Stimulated activated CD4-positive, alpha-beta T cell treated with anti-CD3 and anti-CD28 coated beads, Interleukin-2, amount 100 ng/mL, for 4 hours (primary cell): Measurements from ENCODE around the gene ATP8A2.

ENCODE experiments used
- DNase-seq: peaks from one replicate; pipeline ENCODE4 v3.0.0-alpha.2; 2020; ENCODE audit warnings: low read depth

Gene ATP8A2

DNA sequence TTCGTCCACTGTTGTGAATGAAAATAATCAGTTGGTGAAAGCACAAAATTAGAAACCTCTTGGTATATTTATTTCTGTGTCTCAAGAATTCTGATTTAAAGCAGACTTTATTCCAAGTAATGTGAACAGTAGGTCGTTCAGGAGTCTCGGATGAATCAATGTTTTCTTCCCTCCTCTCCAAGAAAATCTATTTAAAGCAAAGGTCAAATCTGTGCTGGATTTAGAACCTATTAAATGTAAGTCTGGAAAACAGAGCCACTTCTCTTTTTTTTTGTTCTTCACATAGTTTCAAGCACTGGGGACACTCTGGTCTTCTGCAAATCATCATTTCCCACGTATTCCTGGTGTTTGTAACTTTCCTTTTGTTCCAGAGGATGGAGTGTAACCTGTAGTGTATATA lies 312.7 kb downstream of the ATP8A2 start:
- DNase-seq = no peak

DNA sequence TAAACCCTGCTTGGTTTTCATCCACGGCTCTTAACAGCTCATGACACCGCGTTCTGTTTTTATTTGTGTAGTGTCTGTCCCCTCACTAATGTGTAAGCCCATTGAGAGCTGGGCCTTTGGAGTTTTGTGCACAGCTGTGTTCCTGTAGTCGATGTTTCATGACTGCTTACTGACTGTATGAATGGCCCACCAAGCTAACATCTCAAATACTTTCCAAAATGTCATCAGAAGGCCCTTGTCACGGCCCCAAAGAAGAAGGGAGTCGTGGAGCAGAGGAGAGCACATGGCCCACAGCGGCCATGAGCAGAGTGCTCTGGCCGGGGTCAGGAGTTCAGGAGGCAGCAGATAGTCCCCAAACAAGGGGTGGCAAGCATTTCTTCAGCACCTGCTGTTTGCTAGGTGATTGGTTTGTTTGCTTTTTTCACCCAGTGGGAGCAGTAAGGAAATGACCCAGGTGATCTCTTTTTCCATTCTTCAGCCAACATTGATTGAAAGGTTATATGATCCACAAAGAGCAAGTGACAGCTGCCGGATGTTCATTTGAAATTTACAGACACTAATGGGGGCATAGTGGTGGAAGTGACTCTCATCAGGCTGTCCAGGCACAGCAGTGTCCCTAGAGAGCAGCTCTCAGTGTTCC lies 315.2 kb downstream of the ATP8A2 start:
- DNase-seq = no peak

DNA sequence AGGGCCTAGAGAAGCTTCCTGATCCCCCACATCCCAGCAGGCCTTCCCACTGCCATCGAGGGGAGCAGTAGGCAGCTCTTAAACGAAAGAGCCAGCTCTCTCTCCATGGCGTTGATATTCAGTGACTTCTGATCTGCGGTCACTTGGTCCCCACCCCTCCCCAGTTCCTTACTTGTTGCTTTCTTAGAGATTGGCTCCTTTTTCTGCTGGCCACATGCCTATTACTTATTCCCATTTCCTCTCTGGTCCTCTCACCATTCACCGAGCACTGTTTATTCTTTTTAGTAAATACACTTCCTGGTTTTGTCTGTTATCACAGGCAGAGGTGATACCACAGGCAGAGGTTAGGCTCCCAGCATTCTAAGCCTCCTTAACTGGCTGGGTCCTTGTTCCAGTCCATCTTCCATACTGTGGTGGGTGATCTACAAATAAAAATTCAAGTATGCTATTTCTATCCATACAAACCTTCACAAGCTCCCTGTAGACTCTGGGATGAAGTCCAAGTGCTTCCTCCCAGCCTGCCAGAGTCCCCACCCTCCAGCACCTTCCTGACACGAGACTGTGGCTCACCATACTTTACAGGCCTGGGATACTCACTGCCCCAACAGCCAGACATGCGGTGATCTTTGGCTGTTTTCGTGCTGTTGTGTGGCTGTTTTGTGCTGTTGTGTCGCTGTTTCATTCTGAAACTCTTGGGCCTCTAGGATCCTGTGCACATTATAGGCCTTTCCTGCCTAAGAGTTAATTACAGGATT lies 315.9 kb downstream of the ATP8A2 start:
- DNase-seq = no peak

DNA sequence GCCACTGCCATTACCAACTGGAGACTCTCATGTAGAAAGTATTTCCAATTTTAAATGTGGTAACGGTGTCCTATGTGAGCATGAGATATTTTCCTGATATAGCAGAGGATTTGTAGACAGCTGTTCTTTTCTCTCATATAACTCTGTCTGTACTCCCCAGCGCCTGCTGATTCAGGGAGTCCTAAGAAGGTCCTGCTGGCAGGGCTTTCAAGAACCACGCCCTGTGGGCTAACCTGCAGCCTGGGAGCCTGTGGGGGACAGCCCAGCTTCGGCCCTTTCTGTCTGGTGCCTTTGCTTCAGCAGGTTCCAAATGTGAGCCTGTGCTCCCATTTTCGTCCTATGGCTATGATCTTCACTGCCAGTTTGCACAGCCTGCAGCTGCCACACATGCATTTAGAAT lies 316.8 kb downstream of the ATP8A2 start:
- no peak for DNase-seq

DNA sequence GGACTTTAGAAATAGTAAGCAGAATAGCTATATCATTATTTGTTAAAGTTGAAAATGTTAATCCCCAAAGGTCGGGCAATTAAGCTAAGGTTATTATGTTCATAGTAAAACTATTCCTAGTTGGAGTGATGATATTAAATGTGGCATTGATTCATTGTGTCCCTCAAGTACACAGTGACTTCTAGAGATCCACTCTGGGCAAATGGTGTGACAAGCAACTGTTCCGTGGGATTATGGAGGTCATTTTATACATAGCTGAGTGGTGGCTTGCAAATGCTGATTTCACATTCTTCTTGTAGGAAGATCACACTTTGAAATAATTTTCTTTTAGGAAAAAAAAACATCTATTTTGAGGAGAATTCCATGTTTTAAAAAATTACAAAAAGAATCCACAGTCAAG lies 317.8 kb downstream of the ATP8A2 start:
- no peak for DNase-seq

DNA sequence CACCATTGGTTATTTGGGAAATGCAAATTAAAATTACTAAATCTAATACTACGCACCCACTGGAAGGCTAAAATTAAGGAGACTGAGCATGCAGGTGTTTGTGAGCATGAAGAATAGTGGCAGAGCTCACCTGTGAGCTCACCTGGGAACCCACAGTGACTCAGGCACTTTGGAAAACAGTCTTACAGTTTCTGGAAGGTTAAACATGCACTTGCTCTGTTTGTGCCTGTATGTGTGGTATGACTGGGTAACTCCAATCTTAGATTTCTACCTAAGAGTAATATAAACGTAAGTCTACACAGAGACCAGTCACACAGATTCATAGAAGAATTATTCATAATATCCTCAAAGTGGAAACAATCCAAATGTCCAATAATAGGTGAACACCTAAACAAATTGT lies 318.8 kb downstream of the ATP8A2 start:
- DNase-seq = no peak

DNA sequence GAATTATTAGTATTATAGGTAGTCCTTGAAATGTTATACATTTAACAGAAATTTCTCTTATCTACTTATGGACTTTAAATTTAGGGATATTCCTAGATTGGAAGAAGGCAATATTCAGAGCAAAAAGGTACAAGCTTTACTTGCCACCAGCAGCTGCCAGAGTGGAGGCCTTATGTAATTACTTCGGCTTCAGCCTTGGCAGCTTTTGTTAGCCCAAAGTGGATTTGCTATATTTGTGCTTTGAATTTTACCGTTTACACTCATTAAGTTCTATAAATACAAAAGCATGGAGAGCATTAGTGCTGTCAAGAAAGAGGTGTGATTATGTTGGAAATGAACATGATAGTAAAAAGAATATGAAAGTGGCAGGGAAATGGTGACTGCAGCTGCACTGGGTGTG lies 319.9 kb downstream of the ATP8A2 start:
- no peak for DNase-seq

DNA sequence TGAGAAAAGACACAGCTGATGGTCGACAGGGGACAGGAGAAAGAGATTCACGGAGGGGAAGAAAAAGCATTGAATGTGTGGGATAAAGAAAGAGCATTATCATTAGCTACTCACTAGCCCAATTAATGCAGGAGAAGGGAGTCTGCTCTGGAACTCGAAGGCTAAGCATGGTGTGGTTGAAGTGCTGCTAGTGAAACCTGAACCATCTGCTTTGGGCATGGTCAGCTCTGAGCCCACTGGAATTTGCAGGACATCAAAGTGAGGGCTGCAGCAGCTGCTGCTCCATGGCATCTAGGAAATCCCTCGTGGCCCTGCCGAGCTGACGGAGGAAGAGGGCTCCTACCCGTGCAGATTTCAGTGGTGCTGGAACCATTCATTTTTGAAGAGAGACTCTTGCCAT lies 320.3 kb downstream of the ATP8A2 start:
- no peak for DNase-seq

DNA sequence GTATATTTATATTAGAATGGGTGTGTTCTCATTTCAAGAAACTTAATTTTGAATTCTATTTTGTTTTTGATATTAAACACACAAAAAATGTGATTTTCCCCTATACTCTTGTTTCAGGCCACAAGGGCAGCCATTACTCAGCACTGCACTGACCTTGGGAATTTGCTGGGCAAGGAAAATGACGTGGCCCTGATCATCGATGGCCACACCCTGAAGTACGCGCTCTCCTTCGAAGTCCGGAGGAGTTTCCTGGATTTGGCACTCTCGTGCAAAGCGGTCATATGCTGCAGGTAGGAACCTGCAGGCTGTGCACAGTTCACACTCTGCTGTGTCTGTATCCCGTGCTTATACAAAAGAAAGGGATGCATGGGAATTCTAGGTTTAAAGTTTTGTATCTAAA lies 327.3 kb downstream of the ATP8A2 start:
- DNase-seq = no peak

DNA sequence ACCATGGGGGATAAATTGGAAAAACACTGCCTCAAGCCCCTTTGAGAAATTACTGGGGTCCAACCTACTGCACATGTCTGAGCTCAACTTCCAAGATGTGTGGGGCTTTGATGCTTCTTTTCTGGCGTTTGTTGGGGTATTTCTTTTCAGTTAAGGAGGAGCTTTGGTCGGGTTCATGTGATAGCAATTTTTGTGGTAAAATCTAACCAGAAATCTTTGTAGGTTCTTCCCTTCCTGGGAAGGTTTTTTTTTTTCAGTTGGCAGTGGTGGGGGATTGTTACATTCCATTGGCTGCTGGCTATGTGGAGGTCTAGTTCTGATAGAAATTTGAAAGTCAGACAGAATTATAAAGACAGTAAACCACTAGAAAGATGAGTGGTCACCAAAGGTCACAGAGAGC lies 327.8 kb downstream of the ATP8A2 start:
- no peak for DNase-seq

DNA sequence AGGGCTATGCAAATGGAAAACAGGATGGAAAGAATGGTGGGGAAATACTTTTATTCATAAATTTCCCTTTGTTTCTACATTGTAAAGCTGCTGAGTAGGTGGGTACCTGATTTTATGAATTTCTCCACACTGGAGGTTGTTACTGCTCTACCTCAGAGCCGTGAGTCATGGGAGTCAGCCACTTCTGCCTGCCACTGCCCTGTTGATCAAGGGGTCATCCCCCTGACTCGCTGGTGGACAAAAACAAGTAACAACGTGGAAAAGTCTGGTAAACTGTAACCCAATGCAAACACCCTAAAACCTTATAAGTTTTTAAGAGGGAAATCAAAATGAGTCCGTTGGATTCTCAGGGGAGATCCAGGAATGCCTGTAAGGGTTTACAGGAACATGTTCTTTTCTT lies 329.5 kb downstream of the ATP8A2 start:
- DNase-seq = no peak

DNA sequence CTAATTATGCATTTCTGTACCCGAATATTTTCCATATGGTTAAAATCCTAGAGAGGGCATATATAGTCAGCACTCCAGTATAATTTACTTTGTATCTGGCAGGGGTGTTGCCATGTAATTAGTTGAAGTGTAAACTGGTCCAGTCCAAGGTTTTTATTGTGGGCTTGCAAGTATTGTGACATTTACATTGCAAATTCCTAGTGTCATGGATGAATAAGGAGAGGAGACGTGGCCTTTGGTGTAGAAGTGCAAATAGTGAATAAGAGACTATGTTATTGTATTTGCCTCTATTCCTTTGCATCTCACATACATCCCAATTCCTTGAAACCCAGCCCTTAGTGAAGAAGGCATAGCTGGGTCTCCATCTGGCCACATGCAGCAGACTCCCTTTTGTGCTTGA lies 330.6 kb downstream of the ATP8A2 start:
- DNase-seq = no peak

DNA sequence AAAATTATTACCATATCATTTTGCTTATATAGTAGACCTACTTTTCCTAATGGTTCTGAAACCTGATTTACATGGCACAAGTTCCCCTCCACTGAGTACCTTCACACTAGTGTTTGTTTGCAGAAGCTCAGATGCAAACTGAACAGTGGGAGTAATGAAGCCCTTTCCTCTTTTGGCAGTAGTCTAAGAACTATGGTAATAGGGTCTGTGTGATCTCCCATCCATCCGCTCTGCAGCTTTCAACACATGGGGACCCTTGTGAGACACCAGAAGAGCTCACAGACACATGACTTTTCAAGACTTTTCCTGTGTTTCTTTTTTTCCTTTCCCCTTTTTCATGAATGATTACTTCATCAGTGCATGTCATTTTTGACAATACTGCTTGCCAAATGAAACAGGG lies 336.0 kb downstream of the ATP8A2 start:
- no peak for DNase-seq

DNA sequence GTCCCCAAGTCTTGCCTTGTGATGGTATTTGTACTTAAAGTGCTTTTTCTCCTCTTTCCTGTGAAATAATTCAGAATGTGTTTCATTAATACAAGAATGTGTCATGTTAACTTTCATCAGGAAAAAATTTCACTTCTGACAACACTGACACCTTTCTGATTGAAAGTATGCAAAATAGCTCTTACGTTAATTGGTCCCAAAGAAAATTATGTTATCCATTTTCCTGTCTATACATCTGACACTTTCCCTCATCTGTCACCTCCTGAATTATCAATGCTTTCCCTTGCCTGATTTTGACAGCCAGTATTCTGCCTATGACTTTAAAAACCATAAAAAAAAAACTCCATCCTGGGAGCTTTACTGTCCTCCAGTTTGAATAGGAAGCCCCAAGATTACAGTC lies 336.5 kb downstream of the ATP8A2 start:
- no peak for DNase-seq

DNA sequence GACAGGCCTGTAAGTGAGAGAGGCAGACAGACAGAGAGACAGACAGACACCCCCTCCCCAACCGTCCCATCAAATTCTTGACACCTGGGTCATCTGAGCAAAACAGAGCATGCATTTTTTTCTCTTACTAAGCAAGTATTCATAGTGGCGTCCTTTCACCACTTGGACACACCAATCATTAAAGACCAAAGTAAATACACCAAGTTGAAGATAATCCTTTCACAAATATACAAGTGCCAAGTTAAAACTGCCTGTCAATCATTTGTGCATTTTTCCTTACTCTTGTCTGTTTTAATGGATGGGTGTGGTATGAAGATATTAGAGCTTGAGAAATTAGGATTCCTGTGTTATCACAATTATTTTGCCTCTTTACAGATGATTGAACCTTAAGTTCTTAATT lies 337.3 kb downstream of the ATP8A2 start:
- no peak for DNase-seq

DNA sequence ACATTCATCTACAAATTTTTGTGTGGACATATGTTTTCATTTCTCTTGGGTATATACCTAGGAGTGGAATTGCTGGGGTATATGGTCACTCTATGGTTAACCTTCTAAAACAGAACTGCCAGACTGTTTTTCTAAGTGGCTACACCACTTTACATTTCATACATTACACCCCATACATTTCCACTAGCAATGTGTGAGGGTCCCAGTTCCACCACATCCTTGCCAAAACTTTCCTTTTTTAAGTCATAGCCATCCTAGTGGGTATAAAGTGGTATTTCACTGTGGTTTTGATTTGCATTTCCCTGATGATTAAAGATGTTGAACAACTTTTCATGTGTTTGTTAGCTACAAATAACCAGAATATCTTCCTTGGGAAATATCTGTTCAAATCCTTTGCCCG lies 344.0 kb downstream of the ATP8A2 start:
- DNase-seq = no peak

DNA sequence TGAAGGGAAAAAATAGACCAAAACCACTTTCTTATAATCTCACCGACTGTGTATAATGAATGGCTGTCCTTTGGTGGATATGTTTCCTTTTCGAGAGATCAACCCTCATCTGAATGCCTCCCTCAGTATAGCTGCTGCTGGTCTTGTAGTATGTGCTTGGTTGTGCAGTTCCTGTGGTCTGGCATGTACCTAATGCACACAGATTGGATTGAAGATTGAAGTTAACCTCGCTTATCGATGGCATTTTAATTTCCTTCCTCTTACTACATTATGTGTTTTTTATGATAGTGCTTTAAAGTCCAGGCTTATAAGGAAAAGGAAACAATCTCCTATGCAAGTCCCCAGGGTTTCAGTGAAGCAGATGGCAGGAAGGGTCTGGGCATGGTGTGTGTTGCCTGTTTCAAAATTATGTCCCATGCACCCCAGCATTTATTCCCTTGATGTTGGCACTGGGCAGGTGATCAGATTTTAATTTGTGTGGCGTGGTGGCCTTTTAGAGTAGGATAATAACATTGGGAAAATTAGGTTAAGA lies 346.0 kb downstream of the ATP8A2 start:
- no peak for DNase-seq

DNA sequence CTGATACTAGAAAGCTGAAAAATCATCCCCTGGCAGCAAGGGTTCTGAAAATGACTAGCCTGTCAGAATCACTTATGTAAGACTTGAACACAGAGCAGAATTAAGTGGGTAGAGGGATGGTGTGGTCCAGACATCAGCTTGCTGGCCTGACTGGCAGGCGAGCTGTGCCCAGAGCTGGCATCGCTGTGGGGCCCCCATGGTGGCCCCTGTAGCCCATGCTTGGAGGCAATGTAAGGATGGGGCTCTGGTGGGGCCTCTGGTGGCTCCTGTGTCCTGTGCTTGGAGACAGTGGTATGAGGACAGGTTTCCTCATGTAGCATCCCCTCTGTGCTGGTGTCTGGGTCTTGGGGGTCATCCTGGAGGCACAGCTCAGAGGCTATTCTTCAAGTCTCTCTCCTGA lies 347.9 kb downstream of the ATP8A2 start:
- no peak for DNase-seq

DNA sequence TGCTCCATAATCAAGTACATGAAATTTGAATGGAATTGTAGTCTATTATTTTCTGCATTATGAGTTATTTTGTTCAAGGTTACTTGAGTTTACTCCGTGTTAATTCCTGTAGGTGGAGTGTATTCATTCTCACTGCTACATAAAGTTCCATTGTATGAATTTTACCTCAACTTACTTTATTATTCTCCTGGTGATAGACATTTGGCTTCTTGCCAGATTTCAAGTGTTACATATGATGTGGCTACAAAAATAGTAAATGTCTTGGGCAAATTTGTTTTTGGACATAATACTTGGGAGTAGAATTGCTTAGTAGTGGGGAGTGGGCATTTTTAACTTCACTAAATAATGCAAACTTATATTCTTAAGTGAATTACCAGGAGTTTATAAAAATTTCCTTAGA lies 351.1 kb downstream of the ATP8A2 start:
- no peak for DNase-seq

DNA sequence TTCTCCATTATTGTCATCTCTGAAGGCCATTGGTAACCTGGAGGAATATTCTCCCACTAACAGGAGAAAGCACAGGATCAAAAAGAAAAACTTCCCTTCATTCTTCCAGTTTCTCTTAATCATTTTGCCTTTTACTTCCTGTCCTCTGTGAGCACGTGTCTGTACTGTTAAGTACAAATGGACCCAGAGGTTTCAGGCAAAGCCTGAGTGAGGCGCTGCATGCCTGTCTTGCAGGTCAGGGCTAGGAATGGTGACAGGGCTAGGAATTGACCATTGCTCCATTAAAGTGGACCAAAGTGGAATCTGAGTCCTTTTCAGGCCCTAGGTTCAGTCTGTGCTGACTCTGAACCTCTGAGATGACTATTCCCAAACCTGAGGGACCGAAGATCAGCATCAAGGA lies 353.3 kb downstream of the ATP8A2 start:
- no peak for DNase-seq

DNA sequence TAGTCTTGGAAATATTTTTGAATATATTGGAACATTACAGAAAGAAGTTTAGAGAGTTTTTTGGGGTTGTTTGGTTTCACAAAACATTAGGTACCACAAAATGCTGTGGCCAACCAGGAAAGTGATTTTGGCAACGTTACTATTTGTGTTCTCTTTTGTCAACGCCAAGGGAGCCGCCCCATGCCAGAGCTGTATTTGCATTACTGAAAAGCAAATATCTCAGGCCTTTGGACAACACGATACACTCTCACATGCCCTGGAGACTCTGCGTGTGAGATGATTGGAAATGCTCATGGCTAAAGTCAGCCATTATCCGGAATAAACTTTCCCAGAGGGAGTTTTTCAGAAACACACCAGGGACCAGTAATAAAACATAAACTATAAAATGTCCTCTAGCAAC lies 355.5 kb downstream of the ATP8A2 start:
- DNase-seq = no peak

DNA sequence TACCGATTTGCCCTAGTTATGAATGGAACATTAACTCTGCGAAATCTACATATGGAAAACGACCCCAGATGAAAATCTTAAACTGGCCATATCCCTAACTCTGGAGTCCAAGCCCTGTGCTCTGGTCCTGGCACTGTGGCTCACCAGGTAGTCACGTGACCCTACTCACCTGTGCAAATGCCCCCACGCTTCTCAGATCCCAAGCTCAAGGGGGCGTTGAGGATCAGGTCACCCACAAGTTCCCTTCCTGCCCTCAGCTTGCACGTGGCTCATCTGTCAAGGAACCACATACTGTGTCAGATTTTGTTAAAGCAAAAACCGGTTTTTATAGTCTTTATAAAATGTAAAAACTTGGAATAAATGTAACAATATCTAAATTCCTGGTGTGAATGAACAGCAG lies 356.0 kb downstream of the ATP8A2 start:
- no peak for DNase-seq

DNA sequence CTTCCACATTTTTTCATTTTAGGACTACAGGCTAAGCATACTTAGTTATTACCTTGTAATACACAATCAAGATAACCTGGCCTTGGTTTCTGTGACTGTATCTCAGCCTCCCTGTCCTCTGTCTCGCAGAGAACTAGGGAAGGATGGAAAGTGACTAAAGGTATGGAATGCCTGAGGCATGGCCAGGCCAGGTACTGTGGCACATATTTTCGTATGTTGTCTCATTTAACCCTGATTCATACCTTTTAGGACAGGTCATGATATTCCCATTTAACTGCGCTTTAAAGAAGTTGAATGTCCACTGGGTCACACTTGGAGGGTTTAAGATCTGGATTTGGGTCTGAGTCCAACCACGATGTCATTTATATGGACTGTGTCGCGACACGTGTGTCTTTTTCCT lies 357.4 kb downstream of the ATP8A2 start:
- DNase-seq = no peak

DNA sequence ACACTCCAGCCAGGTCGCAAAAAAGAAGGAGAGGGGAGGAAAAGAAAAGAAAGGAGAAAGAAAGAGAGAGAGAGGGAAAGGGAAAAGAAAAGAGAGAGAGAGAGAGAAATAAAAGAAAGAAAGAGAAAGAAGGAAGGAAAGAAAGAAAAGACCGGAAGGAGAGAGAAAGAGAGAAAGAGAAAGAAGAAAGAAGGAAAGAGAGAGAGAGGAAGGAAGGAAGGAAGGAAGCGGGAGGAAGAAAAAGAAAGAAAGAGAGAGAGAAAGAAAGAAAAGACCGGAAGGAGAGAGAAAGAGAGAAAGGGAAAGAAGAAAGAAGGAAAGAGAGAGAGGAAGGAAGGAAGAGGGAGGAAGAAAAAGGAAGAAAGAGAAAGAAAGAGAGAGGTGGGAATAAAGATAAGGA lies 359.3 kb downstream of the ATP8A2 start:
- DNase-seq = no peak
